Measurements from ENCODE around the gene MTRFR. TPM values are rescaled to one million over a fixed set of nuclear protein-coding genes. Genes with fewer than 3 reads are reported as not detected.

Gene MTRFR
- total RNA-seq, 1 experiment from 2014 or later, result 14.8 TPM

DNA sequence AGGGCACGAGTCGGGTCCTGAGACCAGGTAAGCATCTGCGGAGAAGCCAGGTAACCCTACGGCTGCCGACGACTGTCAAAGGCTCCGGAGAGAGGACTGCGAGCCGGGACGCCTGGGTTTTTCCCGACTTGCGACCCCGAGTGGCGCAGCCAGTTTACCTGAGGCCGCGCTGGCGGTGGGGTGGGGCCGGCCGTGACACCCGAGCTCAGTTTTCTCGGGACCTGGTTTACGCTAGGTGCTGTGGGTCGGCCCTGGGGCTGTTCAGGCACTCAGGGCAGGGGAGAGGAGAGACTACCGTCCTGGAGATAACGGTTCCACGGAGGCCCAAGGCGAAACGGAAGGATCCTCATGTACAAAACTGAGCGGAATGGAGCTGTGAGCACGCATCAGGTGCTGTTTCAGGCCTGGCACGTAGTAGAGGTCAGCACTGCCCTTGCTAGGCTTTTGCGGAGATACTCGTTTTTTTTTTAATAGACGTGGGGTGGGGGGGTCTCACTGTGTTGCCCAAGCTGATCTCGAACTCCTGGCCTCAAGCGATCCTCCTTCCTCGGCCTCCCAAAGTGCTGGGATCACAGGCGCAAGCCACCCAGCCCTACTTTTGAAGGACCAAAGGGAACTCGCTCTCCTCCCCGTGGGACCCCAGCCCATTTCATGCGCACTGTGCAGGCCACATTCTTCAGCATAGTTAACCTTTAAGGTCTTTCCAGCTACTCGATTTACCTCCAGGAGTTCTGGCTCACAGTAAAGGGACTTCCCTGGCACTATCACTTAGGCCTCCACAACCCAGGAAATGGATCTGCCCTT lies 471 bp downstream of the MTRFR start:
- no peaks in the 10 kb centered on the region; the same call in 1 of the 2 replicates for H3K4me1 ChIP-seq (ENCODE audit: insufficient read depth, low read length)
- peak overlapping the region; percentile 77 for H3K4me2 ChIP-seq (ENCODE audit: insufficient read depth, insufficient read length, low read length)
- peaks cover 16 to 23% of the 10 kb centered on the region in 2 experiments for H3K4me1 Mint-ChIP-seq
- no peaks in the 10 kb centered on the region for H3K27me3 ChIP-seq (ENCODE audit: insufficient read depth, low read length)
- no peak overlapping the region for H3T11ph ChIP-seq (ENCODE audit: low read length)
- peak overlapping the region; percentile 76 to 97 (median 95); a peak in 6 of 7 replicates for H3K27ac Mint-ChIP-seq
- H3K9me3 ChIP-seq (ENCODE audit: control insufficient read depth, low read depth, low read length), result no peaks in the 10 kb centered on the region
- no peak overlapping the region for H2BK15ac ChIP-seq (ENCODE audit: low read depth, low read length)
- H4K20me1 ChIP-seq (ENCODE audit: control insufficient read depth, insufficient read depth, insufficient read length), result no peaks in the 10 kb centered on the region
- H3K79me2 ChIP-seq (ENCODE audit: insufficient read depth, low read length), result peaks cover 2% of the 10 kb centered on the region; the same call in 1 of the 2 replicates
- no peak overlapping the region for H2BK20ac ChIP-seq (ENCODE audit: low read depth, low read length, poor library complexity, severe bottlenecking)
- no peak overlapping the region for H3K56ac ChIP-seq (ENCODE audit: insufficient read length, low read depth, low read length)
- no peaks in the 10 kb centered on the region; a peak in 1 of 5 replicates for H3K9me3 Mint-ChIP-seq
- H3K4ac ChIP-seq (ENCODE audit: low read depth, low read length), result no peak overlapping the region
- no peak overlapping the region for H3K27ac ChIP-seq (ENCODE audit: insufficient read length, low read depth, low read length)
- no peak overlapping the region for H2AK5ac ChIP-seq (ENCODE audit: insufficient read length, low read length)
- H3K9ac ChIP-seq (ENCODE audit: extremely low read depth, insufficient read length, low read length), result peak overlapping the region; percentile 80
- H2BK12ac ChIP-seq (ENCODE audit: insufficient read length, low read depth, low read length), result no peak overlapping the region
- H3K27me3 Mint-ChIP-seq (ENCODE audit: low read depth), result no peaks in the 10 kb centered on the region
- peaks cover 3% of the 10 kb centered on the region for H3K79me1 ChIP-seq (ENCODE audit: insufficient read depth, low read depth, low read length, poor library complexity, severe bottlenecking)
- no peak overlapping the region for H4K91ac ChIP-seq (ENCODE audit: insufficient read length, low read depth, low read length)
- H3K4me3 Mint-ChIP-seq, result peak overlapping the region; percentile 96 to 99
- no peak overlapping the region for H2AFZ ChIP-seq (ENCODE audit: low read length)
- no peak overlapping the region for H2BK5ac ChIP-seq (ENCODE audit: insufficient read length, low read length)
- WGBS (ENCODE audit: extremely low coverage, insufficient read length, low lambda C conversion rate), result no CpG with 5 or more reads among the region's 42 CpGs
- no peak overlapping the region for H2BK120ac ChIP-seq (ENCODE audit: low read depth, low read length, poor library complexity, severe bottlenecking)
- DNase-seq, result no peak
- H3K14ac ChIP-seq (ENCODE audit: insufficient read depth, low read length), result peak overlapping the region; percentile 52; the same call in 1 of the 2 replicates
- H3K36me3 Mint-ChIP-seq (ENCODE audit: insufficient read depth in 1 of 3, low read depth in 3 of 3), result peaks cover 5 to 31% (median 20%) of the 10 kb centered on the region in 3 experiments; a peak in 6 of 7 replicates
- peaks cover 11% of the 10 kb centered on the region for H3K23me2 ChIP-seq (ENCODE audit: insufficient read length, low read depth, low read length, poor library complexity, severe bottlenecking)
- H4K5ac ChIP-seq (ENCODE audit: insufficient read length, low read depth, low read length), result no peak overlapping the region
- no peak for TF ChIP-seq CTCF (conservative IDR thresholded peaks at IDR 0.05)
- no peak overlapping the region for H4K8ac ChIP-seq (replicated peaks; ENCODE audit: insufficient read length, low read depth, low read length)
- no peak overlapping the region for H3K18ac ChIP-seq (ENCODE audit: insufficient read length, low read depth, low read length)
- no peak overlapping the region for H3K23ac ChIP-seq (ENCODE audit: insufficient read length, low read depth, low read length)
